Measurements from ENCODE around the gene MAP1B.

- no peak for TF ChIP-seq CTCF (IDR thresholded peaks at IDR 0.05 in 2 of 3, conservative IDR thresholded peaks at IDR 0.05 in 1 of 3; ENCODE audit: borderline replicate concordance in 1 of 3, insufficient read depth in 1 of 3, low read depth in 2 of 3, low read length in 2 of 3)
- no peak for TF ChIP-seq MAX (IDR thresholded peaks at IDR 0.05)
- no peak for TF ChIP-seq EZH2 (IDR thresholded peaks at IDR 0.05)
- TF ChIP-seq EZH2phosphoT487 (IDR thresholded peaks at IDR 0.05; ENCODE audit: borderline replicate concordance): no peak
Measured at GRCh38 chr5:72163349-72163983, 56.2 kb downstream of the MAP1B start.
